Body of pancreas (tissue), 4 donors: ENCODE measurements around the gene EXOC7.

Source experiments
- CTCF ChIP-seq, 7 experiments: fragments of 450-650 bp in 4 of 7; fragments of 200-600 bp in 3 of 7; sonication (generic) in 3 of 7; IDR thresholded peaks; one replicate each; pipeline ENCODE4 v1.5.1; 2016 to 2019; ENCODE audit warnings: antibody characterized with exemption in 7 of 7
- POLR2A ChIP-seq, 3 donors: fragments of 450-650 bp; IDR thresholded peaks; one replicate each; pipeline ENCODE4 v1.6.1; 2016; ENCODE audit warnings: antibody characterized with exemption in 3 of 3, mild to moderate bottlenecking in 2 of 3

GRCh38 chr17:76075364-76076145 lies 28.0 kb downstream of the EXOC7 start:
- TF ChIP-seq CTCF (IDR thresholded peaks at IDR 0.05) (no peak), POLR2A (IDR thresholded peaks at IDR 0.05) (no peak)
